Left kidney (tissue), 8 donors: ENCODE measurements around the gene ZNF579. TPM values are rescaled to one million over a fixed set of nuclear protein-coding genes. Genes with fewer than 3 reads are reported as not detected.

Experiments used
- DNase-seq: peaks from one replicate; pipeline ENCODE4 v3.0.0-alpha.2; 2013
- long read RNA-seq, 8 donors: transcript quantifications; one replicate each; lab custom pipeline, GENCODE V29; 2026
- polyA plus RNA-seq: library from polyadenylated mRNA; unstranded; fragments of 120-200 nt; gene quantifications from one replicate; pipeline ENCODE4 v1.2.1, GENCODE V29; 2013; ENCODE audit not compliant: insufficient read length

The ZNF579 gene
- polyA plus RNA-seq: 16.1 TPM
- long read RNA-seq, donor 1, transcript ZNF579-201 (2 exons, 2,899 nt): major isoform, 10 of 10 reads
- long read RNA-seq, donor 1, partial matches to known transcripts: 0 of 10 reads
- long read RNA-seq, donor 1, other reads (novel, unspliced or antisense): 0 of 10 reads
- long read RNA-seq, donor 2, transcript ZNF579-201 (2 exons, 2,899 nt): major isoform, 7 of 7 reads
- long read RNA-seq, donor 2, partial matches to known transcripts: 0 of 7 reads
- long read RNA-seq, donor 2, other reads (novel, unspliced or antisense): 0 of 7 reads
- long read RNA-seq, donor 3, transcript ZNF579-201 (2 exons, 2,899 nt): major isoform, 5 of 11 reads
- long read RNA-seq, donor 3, partial matches to known transcripts: 6 of 11 reads
- long read RNA-seq, donor 3, other reads (novel, unspliced or antisense): 0 of 11 reads
- long read RNA-seq, donor 4: 0 reads
- long read RNA-seq, donor 5, transcript ZNF579-201 (2 exons, 2,899 nt): major isoform, 12 of 12 reads
- long read RNA-seq, donor 5, partial matches to known transcripts: 0 of 12 reads
- long read RNA-seq, donor 5, other reads (novel, unspliced or antisense): 0 of 12 reads
- long read RNA-seq, donor 6, partial matches to known transcripts: 0 of 4 reads
- long read RNA-seq, donor 6, other reads (novel, unspliced or antisense): 0 of 4 reads
- long read RNA-seq, donor 7, transcript ZNF579-201 (2 exons, 2,899 nt): major isoform, 12 of 12 reads
- long read RNA-seq, donor 7, partial matches to known transcripts: 0 of 12 reads
- long read RNA-seq, donor 7, other reads (novel, unspliced or antisense): 0 of 12 reads
- long read RNA-seq, donor 8, partial matches to known transcripts: 0 of 2 reads
- long read RNA-seq, donor 8, other reads (novel, unspliced or antisense): 0 of 2 reads

GRCh38 chr19:55580628-55581144, at the start of gene ZNF579:
Gene ZNF579 (minus strand): TSS chr19:55580848. CDS start chr19:55579639, 1,209 bp downstream.
- DNase-seq: peak; percentile 89

DNA sequence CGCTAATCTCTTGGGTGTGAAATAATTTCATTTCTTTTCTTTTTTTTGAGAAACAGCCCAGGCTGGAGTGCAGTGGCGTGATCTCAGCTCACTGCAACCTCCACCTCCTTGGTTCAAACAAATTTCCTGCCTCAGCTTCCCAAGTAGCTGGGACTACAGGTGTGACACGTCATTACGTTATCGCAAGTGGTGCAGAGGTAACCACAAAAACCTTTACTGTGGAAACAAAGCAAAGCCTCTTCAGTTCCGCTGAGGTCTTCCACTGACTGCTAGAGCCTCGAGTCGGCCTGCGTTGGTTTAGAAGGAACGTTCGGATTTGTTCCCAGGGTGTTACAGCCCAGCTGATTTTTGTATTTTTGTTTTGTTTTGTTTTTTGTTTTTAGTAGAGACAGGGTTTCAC, 45.7 kb upstream of the ZNF579 start:
- no peak for DNase-seq

DNA sequence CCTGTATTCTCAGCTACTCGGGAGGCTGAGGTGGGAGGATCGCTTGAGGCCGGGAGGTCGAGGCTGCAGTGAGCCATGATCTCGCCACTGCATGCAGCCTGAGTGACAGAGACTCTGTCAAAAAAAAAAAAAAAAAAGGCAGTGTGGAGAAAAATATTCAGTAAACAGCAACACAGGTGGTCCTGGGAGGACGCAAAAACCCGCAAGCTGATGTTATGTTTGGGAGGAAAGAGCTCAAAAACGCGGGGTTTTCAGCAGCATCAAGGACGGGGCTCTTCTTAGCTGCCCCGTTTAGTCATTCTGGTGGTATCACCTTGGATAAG, 44.3 kb upstream of the ZNF579 start:
- DNase-seq: no peak

DNA sequence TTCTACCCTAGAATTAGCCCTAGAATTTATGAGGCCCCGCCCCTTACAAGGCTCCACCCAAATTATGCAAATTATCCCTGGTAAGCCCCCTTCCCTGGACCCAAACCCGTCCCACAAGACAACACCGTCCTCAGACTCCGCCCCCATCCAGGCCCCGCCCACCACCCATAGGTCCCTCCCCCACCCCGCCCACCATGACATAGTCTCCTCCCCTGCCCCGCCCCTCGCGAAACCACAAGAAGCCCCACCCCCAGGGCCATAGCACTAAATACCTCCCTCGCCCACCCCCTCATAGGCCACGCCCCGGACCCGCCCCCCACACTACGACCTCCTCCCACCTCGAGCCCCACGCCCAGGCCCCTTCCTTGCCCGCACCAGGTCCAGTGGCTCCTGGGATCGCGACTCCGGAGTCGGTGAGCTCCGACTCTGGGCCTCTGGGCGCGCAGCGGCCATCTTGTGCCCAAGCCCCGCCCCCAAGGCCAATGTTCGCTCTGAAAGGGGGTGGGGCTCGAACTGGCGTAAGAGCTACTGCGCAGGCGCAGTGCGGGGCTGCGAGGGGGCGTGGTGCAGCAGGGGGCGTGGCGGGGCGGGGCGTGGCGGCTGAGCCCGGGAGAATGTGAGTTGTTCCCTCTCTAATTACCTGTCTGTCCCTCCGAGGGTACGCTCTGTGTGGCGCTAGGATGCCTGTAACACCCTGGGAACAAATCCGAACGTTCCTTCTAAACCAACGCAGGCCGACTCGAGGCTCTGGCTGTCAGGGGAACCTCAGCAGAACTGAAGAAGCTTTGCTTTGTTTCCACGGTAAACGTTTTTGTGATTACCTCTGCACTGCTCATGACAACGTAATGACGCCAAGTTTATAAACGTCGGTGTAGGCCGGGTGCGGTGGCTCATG, 43.7 kb upstream of the ZNF579 start, which contains the start of gene ZNF784:
Gene ZNF784, minus strand, starts transcription at position 458 of the 895 bp plus-strand sequence. Its CDS starts 5 bp downstream, at position 453.
- DNase-seq: peak; percentile 93

- DNase-seq: no peak
These were observed 42.9 kb upstream of the ZNF579 start for GRCh38 chr19:55623561-55623960.

DNA sequence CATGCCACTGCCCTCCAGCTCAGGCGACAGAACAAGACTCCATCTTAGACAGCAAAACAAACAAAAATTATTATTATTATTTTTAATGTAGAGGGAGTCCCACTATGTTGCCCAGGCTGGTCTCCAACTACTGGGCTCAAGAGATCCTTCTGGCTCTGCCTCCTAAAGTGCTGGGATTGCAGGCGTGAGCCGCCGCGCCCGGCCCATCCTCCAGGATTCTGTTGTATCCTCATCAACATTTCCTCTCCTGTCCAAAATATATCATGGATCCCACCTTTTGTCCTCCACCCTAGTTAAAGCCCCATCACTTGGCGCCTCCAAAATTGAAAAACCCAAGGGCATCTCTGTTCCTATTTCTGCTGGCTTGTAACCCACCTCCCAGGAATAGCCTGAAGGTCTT, 42.5 kb upstream of the ZNF579 start:
- DNase-seq: no peak

DNA sequence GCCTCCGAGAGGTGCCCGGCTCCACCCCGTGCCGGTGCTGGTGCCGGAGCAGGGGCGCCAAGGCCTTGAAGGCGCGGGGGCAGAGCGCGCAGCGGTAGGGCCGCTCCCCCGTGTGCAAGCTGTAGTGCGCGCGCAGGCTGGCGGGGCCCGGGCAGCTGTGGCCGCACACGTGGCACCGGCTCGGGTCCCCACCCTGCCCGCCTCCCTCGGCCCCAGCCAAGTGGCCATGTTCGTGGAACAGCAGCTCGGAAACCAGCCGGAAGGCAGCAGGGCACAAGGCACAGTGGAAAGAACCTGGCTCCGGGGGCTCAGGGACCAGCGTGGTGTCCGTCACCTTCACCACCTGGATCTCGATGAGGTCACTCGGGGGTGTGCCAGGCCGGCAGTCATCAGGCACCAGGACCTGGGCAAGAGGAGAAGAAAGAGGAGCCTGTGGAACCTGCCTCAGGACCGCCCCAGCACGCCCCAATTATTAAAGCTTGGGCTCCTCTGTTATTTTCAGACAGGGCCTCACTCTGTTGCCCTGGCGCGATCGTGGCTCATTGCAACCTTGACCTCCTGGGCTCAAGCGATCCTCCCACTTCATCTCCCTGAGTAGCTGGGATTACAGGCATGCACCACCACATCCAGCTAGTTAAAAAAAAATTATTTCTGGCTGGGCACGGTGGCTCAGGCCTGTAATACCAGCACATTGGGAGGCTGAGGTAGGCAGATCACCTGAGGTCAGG, 41.8 kb upstream of the ZNF579 start:
- no peak for DNase-seq

GRCh38 chr19:55621673-55622231, 41.1 kb upstream of the ZNF579 start:
- no peak for DNase-seq

- no peak for DNase-seq
These were observed 40.6 kb upstream of the ZNF579 start for GRCh38 chr19:55621205-55621672.

DNA sequence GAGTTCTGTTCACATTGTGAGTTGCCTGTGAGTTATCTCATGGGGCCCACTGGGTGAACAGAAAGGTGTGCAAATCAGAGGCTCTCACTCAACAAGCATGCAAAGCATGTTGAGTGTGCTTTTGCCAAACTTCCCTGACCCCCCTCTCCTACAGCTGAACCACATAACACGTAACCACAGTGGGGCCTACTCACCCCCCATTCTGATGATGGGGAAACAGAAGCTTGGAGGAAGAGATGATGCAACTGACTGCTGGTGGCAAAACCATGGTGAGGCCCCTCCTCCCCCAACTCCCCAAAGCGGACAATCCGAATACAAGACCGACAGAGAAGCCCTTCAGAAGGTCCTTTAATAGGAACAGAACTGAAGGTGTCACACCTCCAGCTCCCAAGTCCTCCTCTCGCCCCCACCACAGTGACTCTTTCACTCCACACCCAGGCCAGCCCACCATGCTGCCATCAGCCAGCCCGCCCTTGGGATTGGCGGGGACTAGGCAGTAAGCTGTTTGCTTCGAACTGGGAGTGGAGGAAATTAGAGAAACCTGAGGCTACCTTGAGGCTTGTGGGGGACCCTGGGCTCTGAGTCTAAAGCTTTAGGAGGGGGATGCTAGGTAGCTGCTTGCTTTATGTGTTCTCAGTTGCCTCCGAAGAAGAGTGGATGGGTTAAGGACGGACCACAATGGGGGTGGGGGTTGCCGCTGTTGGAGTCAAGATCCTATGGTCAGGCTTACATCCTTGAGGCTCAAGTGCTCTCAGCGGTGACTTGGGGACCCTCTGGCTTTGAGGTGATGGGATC, 40.0 kb upstream of the ZNF579 start:
- no peak for DNase-seq

- no peak for DNase-seq
These were observed 38.6 kb upstream of the ZNF579 start for GRCh38 chr19:55619286-55619685.

DNA sequence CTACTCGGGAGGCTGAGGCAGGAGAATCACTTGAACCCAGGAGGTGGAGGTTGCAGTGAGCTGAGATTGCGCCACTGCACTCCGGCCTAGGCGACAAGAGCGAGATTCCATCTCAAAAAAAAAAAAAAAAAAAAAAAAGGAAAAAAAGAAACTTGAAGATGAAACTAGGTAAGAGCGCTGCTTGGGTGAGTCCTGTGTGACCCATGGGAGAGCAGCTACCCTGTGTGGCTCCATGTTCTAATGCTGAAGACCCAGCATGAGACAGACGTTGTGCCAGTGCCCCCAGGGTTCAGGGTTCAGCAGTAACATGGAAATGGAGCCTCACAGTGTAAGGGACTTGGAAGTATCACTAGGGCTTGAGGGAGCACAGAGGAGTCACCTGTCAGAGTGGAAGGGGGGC, 37.8 kb upstream of the ZNF579 start:
- DNase-seq: no peak

GRCh38 chr19:55617426-55617825, 36.8 kb upstream of the ZNF579 start:
- no peak for DNase-seq

DNA sequence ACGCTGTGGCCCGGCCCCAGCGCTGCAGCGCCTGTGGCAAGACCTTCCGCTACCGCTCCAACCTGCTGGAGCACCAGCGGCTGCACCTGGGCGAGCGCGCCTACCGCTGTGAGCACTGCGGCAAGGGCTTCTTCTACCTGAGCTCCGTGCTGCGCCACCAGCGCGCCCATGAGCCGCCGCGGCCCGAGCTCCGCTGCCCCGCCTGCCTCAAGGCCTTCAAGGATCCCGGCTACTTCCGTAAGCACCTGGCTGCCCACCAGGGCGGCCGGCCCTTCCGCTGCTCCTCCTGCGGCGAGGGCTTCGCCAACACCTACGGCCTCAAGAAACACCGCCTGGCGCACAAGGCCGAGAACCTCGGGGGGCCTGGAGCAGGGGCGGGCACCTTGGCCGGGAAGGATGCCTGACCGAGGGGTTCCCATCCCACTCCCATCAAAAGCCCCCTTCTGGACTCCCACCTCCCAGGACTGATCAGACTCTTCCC, 35.8 kb upstream of the ZNF579 start:
- no peak for DNase-seq

GRCh38 chr19:55615543-55616394, 35.1 kb upstream of the ZNF579 start:
- DNase-seq: no peak

DNA sequence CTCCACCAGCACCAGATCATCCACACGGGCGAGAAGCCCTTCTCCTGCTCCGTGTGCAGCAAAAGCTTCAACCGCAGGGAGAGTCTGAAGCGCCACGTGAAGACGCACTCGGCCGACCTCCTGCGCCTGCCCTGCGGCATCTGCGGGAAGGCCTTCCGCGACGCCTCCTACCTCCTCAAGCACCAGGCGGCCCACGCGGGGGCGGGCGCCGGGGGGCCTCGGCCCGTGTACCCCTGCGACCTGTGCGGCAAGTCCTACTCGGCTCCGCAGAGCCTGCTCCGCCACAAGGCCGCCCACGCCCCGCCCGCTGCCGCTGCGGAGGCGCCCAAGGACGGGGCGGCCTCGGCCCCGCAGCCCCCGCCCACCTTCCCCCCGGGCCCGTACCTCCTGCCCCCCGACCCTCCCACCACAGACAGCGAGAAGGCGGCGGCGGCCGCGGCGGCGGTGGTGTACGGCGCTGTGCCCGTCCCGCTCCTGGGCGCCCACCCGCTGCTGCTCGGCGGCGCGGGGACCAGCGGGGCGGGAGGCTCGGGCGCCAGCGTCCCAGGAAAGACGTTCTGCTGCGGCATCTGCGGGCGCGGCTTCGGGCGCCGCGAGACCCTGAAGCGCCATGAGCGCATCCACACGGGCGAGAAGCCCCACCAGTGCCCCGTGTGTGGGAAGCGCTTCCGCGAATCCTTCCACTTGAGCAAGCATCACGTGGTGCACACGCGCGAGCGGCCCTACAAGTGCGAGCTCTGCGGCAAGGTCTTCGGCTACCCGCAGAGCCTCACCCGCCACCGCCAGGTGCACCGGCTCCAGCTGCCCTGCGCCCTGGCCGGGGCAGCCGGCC, 34.3 kb upstream of the ZNF579 start:
- DNase-seq: no peak

GRCh38 chr19:55613930-55614710, 33.5 kb upstream of the ZNF579 start:
- no peak for DNase-seq
